Measurements from ENCODE around the gene SEPTIN2. TPM values are rescaled to one million over a fixed set of nuclear protein-coding genes. Genes with fewer than 3 reads are reported as not detected.
A peak's percentile ranks its signal among the peaks of the same experiment; 100 is the strongest.
"Not testable (repeated sequence)": the region's sequence is repeated elsewhere in the genome, so short reads cannot be mapped to it uniquely, and the experiment has no call there.

SEPTIN2 gene
- total RNA-seq, 1 donor from 2014 or later, result 234 TPM

- no peak for DNase-seq (ENCODE audit: low spot score)
These were observed 2.1 kb upstream of the SEPTIN2 start for GRCh38 chr2:241313543-241314095.

- no peak for DNase-seq (ENCODE audit: low spot score)
These were observed 1.3 kb upstream of the SEPTIN2 start for GRCh38 chr2:241314226-241315092.

- DNase-seq (ENCODE audit: low spot score), result peak; percentile 100
These were observed 439 bp upstream of the SEPTIN2 start, which contains the start of gene HDLBP for GRCh38 chr2:241315093-241315878. Gene HDLBP, minus strand, starts transcription at chr2:241315672. Its CDS starts 48,803 bp downstream, at chr2:241266869.

GRCh38 chr2:241316825-241317224 is 1.1 kb downstream of the SEPTIN2 start:
- no peak for DNase-seq (ENCODE audit: low spot score)

GRCh38 chr2:241317391-241317790 is 1.7 kb downstream of the SEPTIN2 start:
- no peak for DNase-seq (ENCODE audit: low spot score)

GRCh38 chr2:241318830-241319229 is 3.1 kb downstream of the SEPTIN2 start:
- not testable (repeated sequence) for DNase-seq (ENCODE audit: low spot score)

- DNase-seq (ENCODE audit: low spot score), result no peak
These were observed 4.7 kb downstream of the SEPTIN2 start for GRCh38 chr2:241320394-241320793.

GRCh38 chr2:241321033-241321432 is 5.3 kb downstream of the SEPTIN2 start:
- no peak for DNase-seq (ENCODE audit: low spot score)

GRCh38 chr2:241321886-241322285 is 6.2 kb downstream of the SEPTIN2 start:
- no peak for DNase-seq (ENCODE audit: low spot score)

GRCh38 chr2:241323778-241324177 is 8.1 kb downstream of the SEPTIN2 start:
- DNase-seq (ENCODE audit: low spot score), result no peak

GRCh38 chr2:241324775-241325174 is 9.1 kb downstream of the SEPTIN2 start:
- DNase-seq (ENCODE audit: low spot score), result no peak

GRCh38 chr2:241325257-241325656 is 9.5 kb downstream of the SEPTIN2 start:
- DNase-seq (ENCODE audit: low spot score), result no peak

- no peak for DNase-seq (ENCODE audit: low spot score)
These were observed 14.2 kb downstream of the SEPTIN2 start for GRCh38 chr2:241329669-241330615.

GRCh38 chr2:241330616-241330981 is 14.9 kb downstream of the SEPTIN2 start:
- DNase-seq (ENCODE audit: low spot score), result no peak

- no peak for DNase-seq (ENCODE audit: low spot score)
These were observed 19.1 kb downstream of the SEPTIN2 start for GRCh38 chr2:241334813-241335212.

GRCh38 chr2:241339839-241340630 is 24.3 kb downstream of the SEPTIN2 start:
- DNase-seq (ENCODE audit: low spot score), result no peak

- DNase-seq (ENCODE audit: low spot score), result no peak
These were observed 25.0 kb downstream of the SEPTIN2 start for GRCh38 chr2:241340631-241341163.

GRCh38 chr2:241344925-241345651 is 29.4 kb downstream of the SEPTIN2 start:
- no peak for DNase-seq (ENCODE audit: low spot score)

GRCh38 chr2:241349941-241350340 is 34.2 kb downstream of the SEPTIN2 start:
- DNase-seq (ENCODE audit: low spot score), result no peak

GRCh38 chr2:241350530-241350877 is 34.8 kb downstream of the SEPTIN2 start:
- DNase-seq (ENCODE audit: low spot score), result no peak

All from mucosa of gallbladder (tissue), 1 donor.